GM12878 (cell line): Measurements from ENCODE around the gene GINS1. TPM values are rescaled to one million over a fixed set of nuclear protein-coding genes. Genes with fewer than 3 reads are reported as not detected.

Experiments
- ATAC-seq: fragments of 200-7000 bp; cut with Tn5 transposase; 3 replicates; pipeline ENCODE4 v1.9.1; 2020; ENCODE audit warnings: mild to moderate bottlenecking, moderate library complexity
- BruUV-seq: library from RNA; stranded (reverse); fragments of 400-500 nt; replicated peaks from 2 replicates; lab custom pipeline; 2021; lab: Mats Ljungman, UMichigan
- CTCF ChIA-PET: fragments of 300-600 bp; sonication (Branson Sonifier 250); formaldehyde crosslinking; extraction: SDS; loops from one replicate; lab custom pipeline; 2021; ENCODE audit warnings: inconsistent platforms; lab: Yijun Ruan, JAX
- POLR2A ChIA-PET: fragments of 350-600 bp; formaldehyde crosslinking; extraction: SDS; loops from one replicate; lab custom pipeline; 2021; ENCODE audit warnings: inconsistent platforms; lab: Charles Lee
- RAD21 ChIA-PET: fragments of 300-600 bp; sonication (Branson Sonifier 250); formaldehyde crosslinking; loops from one replicate; lab custom pipeline; 2023; ENCODE audit warnings: antibody characterized with exemption; ENCODE audit not compliant: unreplicated experiment; lab: Charles Lee
- SMC1A ChIA-PET: fragments of 300-600 bp; sonication (Branson Sonifier 250); formaldehyde crosslinking; loops from one replicate; lab custom pipeline; 2023; ENCODE audit not compliant: unreplicated experiment, uncharacterized antibody; lab: Charles Lee
- DNase-seq: peaks from one replicate; pipeline ENCODE4 v3.0.0-alpha.2; 2011; ENCODE audit warnings: low read depth, low spot score
- FAIRE-seq: peaks from 3 replicates; lab custom pipeline; 2011; peaks lifted over from hg19 to GRCh38; lab: Jason Lieb, UNC
- H2AFZ ChIP-seq: 2 replicates; pipeline ENCODE4 v1.6.0; 2011; ENCODE audit warnings: low read depth, low read length, control low read depth; ENCODE audit not compliant: control insufficient read depth
- H3K27ac ChIP-seq: 2 replicates; pipeline ENCODE4 v1.5.1; 2011; ENCODE audit warnings: control low read depth; ENCODE audit not compliant: control insufficient read depth, insufficient read depth
- H3K27me3 ChIP-seq, 2 experiments: replicated peaks in 1 of 2; 2 replicates each; pipeline versions ENCODE4 v1.6.0 to v1.6.1; 2011; ENCODE audit warnings: low read length in 1 of 2; ENCODE audit not compliant: control insufficient read depth in 2 of 2, insufficient read depth in 2 of 2
- H3K36me3 ChIP-seq, 2 experiments: 2 replicates each; pipeline ENCODE4 v1.5.1; 2011; ENCODE audit warnings: low read length in 1 of 2; ENCODE audit not compliant: control insufficient read depth in 2 of 2, insufficient read depth in 2 of 2
- H3K4me1 ChIP-seq: 2 replicates; pipeline ENCODE4 v1.6.1; 2011; ENCODE audit warnings: mild to moderate bottlenecking, low read length, moderate library complexity, mixed read lengths; ENCODE audit not compliant: control insufficient read depth, insufficient read depth
- H3K4me2 ChIP-seq: 2 replicates; pipeline ENCODE4 v1.6.0; 2011; ENCODE audit warnings: control low read depth; ENCODE audit not compliant: control insufficient read depth, insufficient read depth
- H3K4me3 ChIP-seq: fragments of 200-600 bp; sonication (generic); 2 replicates; pipeline ENCODE4 v1.5.1; 2016
- H3K79me2 ChIP-seq: 2 replicates; pipeline ENCODE4 v1.6.0; 2011; ENCODE audit warnings: low read length; ENCODE audit not compliant: control insufficient read depth, insufficient read depth
- H3K9ac ChIP-seq: 2 replicates; pipeline ENCODE4 v1.8.0; 2011; ENCODE audit warnings: low read length, control low read depth, mixed read lengths; ENCODE audit not compliant: control insufficient read depth, insufficient read depth
- H3K9me3 ChIP-seq: replicated peaks from 3 replicates; pipeline ENCODE4 v1.5.1; 2011; ENCODE audit warnings: mild to moderate bottlenecking, low read length; ENCODE audit not compliant: control insufficient read depth, insufficient read depth
- H4K20me1 ChIP-seq: 2 replicates; pipeline ENCODE4 v1.6.0; 2011; ENCODE audit not compliant: control insufficient read depth, insufficient read depth
- EGR1 ChIP-seq, 2 experiments: IDR thresholded peaks; 1 replicate in 1 of 2; 2 replicates in 1 of 2; pipeline ENCODE4 v1.6.1; 2011 to 2012; ENCODE audit warnings: low read depth in 2 of 2, low read length in 2 of 2, borderline replicate concordance in 1 of 2, mild to moderate bottlenecking in 1 of 2, moderate library complexity in 1 of 2
- EP300 ChIP-seq, 2 experiments: fragments of 150-350 bp in 1 of 2; IDR thresholded peaks; 2 replicates each; pipeline ENCODE4 v1.6.1; 2011 to 2012; ENCODE audit warnings: low read depth in 2 of 2, low read length in 2 of 2, borderline replicate concordance in 1 of 2, improper control_type of control experiment in 1 of 2, inconsistent platforms in 1 of 2; ENCODE audit not compliant: control insufficient read depth in 1 of 2
- FOXM1 ChIP-seq: IDR thresholded peaks from 2 replicates; pipeline ENCODE4 v1.6.1; 2012; ENCODE audit warnings: low read depth, mild to moderate bottlenecking, inconsistent platforms, low read length, moderate library complexity
- KDM1A ChIP-seq: fragments of 200-600 bp; sonication (generic); IDR thresholded peaks from 2 replicates; pipeline ENCODE4 v1.6.1; 2016; ENCODE audit warnings: borderline replicate concordance
- NFYB ChIP-seq: IDR thresholded peaks from 2 replicates; pipeline ENCODE4 v1.6.1; 2011; ENCODE audit warnings: low read depth, mild to moderate bottlenecking, low read length, improper control_type of control experiment, moderate library complexity; ENCODE audit not compliant: insufficient read depth
- SMAD5 ChIP-seq: IDR thresholded peaks from 2 replicates; pipeline ENCODE4 v1.6.1; 2016; ENCODE audit warnings: antibody characterized with exemption, low read depth
- SPI1 ChIP-seq: IDR thresholded peaks from 2 replicates; pipeline ENCODE4 v1.6.1; 2011; ENCODE audit warnings: low read depth, mild to moderate bottlenecking, low read length, moderate library complexity, borderline replicate concordance; ENCODE audit not compliant: insufficient read depth
- SRF ChIP-seq, 2 experiments: IDR thresholded peaks; 2 replicates each; pipeline ENCODE4 v1.6.1; 2011; ENCODE audit warnings: low read depth in 2 of 2, low read length in 2 of 2, mild to moderate bottlenecking in 1 of 2, moderate library complexity in 1 of 2
- TAF1 ChIP-seq: IDR thresholded peaks from 2 replicates; pipeline ENCODE4 v1.6.1; 2011; ENCODE audit warnings: mild to moderate bottlenecking, low read depth, low read length, borderline replicate concordance
- TCF3 ChIP-seq: IDR thresholded peaks from 2 replicates; pipeline ENCODE4 v1.6.1; 2012; ENCODE audit warnings: low read depth, mild to moderate bottlenecking, low read length, borderline replicate concordance; ENCODE audit not compliant: insufficient read depth
- ZNF24 ChIP-seq: fragments of 450-650 bp; IDR thresholded peaks from 2 replicates; pipeline ENCODE4 v1.6.1; 2017; ENCODE audit warnings: antibody characterized with exemption, mild to moderate bottlenecking
- WGBS: methylation state at CpG from one replicate; pipeline ENCODE4 v1.1.6; 2016; ENCODE audit warnings: low lambda C conversion rate; ENCODE audit not compliant: insufficient replicate concordance, insufficient coverage; ENCODE audit errors: missing lambda C conversion rate; 5-methylcytosine and 5-hydroxymethylcytosine counted together
- in situ Hi-C: fragments of 300-500 bp; cut with MboI; formaldehyde crosslinking; loops from 9 replicates; pipeline ENCODE4 v1.14.3; 2018; ENCODE audit warnings: mixed read lengths
- intact Hi-C: fragments of 100-400 bp; cut with micrococcal nuclease; formaldehyde crosslinking; loops from one replicate; pipeline ENCODE4 v1.14.2; 2022; ENCODE audit not compliant: unreplicated experiment
- polyA plus RNA-seq, 11 experiments: library from polyadenylated mRNA; depleted of rRNA in 4 of 11; unstranded in 6 of 11; stranded (reverse) in 5 of 11; fragments of >200 nt; fragmentation: Nextera tagmentation in 4 of 11; fragmentation: Illumina TruSeq in 1 of 11; extraction: Ambion mirVana in 4 of 11; extraction: Trizol in 1 of 11; gene quantifications; 1 replicate in 1 of 11; 2 replicates in 10 of 11; pipeline versions ENCODE4 v1.2.1 to v1.2.3, GENCODE V29; 2011 to 2016; ENCODE audit warnings: inconsistent platforms in 2 of 11, missing spikeins in 2 of 11, low read depth in 1 of 11
- total RNA-seq, 4 experiments: library from RNA; depleted of rRNA in 3 of 4; stranded (reverse); fragments of >200 nt in 3 of 4; fragmentation: Illumina TruSeq in 1 of 4; extraction: Trizol in 1 of 4; gene quantifications; 2 replicates each; pipeline versions ENCODE4 v1.2.1 to v1.2.3, GENCODE V29; 2013 to 2021
- TF ChIP-seq, protein P1 (sequence below): IDR thresholded peaks from 2 replicates; pipeline ENCODE4 v1.6.1; 2011; ENCODE audit warnings: borderline replicate concordance, low read depth, mild to moderate bottlenecking, moderate library complexity, mixed read lengths, low read length; ENCODE audit not compliant: insufficient read depth; ENCODE audit errors: extremely low read length
- TF ChIP-seq, protein P2 (sequence below): IDR thresholded peaks from 2 replicates; pipeline ENCODE4 v1.6.1; 2011; ENCODE audit warnings: borderline replicate concordance, low read depth, mild to moderate bottlenecking, moderate library complexity, low read length; ENCODE audit not compliant: insufficient read depth, poor library complexity, severe bottlenecking

The GINS1 gene
- total and polyA plus RNA-seq, 10 of the 15 experiments (the other 5 are each of a cell fraction or from before 2014, with no cell fraction given), result 13.0 to 44.6 (median 30.3) TPM

- H3K27me3 ChIP-seq, result no peaks in the 10 kb centered on the region; a peak in 1 of 4 replicates
- TF ChIP-seq FOXM1 (no peak), SRF (IDR thresholded peaks at IDR 0.05; ENCODE audit: low read depth in 2 of 2, low read length in 2 of 2) (no peak), TCF3 (no peak), KDM1A (no peak), SPI1 (no peak), EP300 (IDR thresholded peaks at IDR 0.05; ENCODE audit: borderline replicate concordance in 1 of 2, control insufficient read depth in 1 of 2, low read depth in 2 of 2, low read length in 2 of 2) (no peak), ZNF24 (no peak), TAF1 (no peak), EGR1 (IDR thresholded peaks at IDR 0.05; ENCODE audit: borderline replicate concordance in 1 of 2, low read depth in 2 of 2, low read length in 2 of 2) (no peak), NFYB (no peak), SMAD5 (no peak)
- TF ChIP-seq, protein P1, sequence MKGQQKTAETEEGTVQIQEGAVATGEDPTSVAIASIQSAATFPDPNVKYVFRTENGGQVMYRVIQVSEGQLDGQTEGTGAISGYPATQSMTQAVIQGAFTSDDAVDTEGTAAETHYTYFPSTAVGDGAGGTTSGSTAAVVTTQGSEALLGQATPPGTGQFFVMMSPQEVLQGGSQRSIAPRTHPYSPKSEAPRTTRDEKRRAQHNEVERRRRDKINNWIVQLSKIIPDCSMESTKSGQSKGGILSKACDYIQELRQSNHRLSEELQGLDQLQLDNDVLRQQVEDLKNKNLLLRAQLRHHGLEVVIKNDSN, result no peak
- TF ChIP-seq, protein P2, sequence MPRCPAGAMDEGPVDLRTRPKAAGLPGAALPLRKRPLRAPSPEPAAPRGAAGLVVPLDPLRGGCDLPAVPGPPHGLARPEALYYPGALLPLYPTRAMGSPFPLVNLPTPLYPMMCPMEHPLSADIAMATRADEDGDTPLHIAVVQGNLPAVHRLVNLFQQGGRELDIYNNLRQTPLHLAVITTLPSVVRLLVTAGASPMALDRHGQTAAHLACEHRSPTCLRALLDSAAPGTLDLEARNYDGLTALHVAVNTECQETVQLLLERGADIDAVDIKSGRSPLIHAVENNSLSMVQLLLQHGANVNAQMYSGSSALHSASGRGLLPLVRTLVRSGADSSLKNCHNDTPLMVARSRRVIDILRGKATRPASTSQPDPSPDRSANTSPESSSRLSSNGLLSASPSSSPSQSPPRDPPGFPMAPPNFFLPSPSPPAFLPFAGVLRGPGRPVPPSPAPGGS, result no peak
- FAIRE-seq (no peak), DNase-seq (no peak), ATAC-seq (no peak)
- H3K9ac ChIP-seq, result no peak overlapping the region
- ChIA-PET POLR2A (no interaction called here), RAD21 (no interaction called here), SMC1A (no interaction called here), CTCF (no interaction called here)
- no peak overlapping the region for H3K27ac ChIP-seq
- no peak overlapping the region for H3K4me3 ChIP-seq
- H3K4me1 ChIP-seq, result no peaks in the 10 kb centered on the region
- in situ Hi-C loops (no loop called here), intact Hi-C loops (no loop called here)
- no peak overlapping the region for H3K4me2 ChIP-seq
- H4K20me1 ChIP-seq, result no peaks in the 10 kb centered on the region
- no peaks in the 10 kb centered on the region for H3K36me3 ChIP-seq
- H3K79me2 ChIP-seq, result no peaks in the 10 kb centered on the region
- no peaks in the 10 kb centered on the region for H3K9me3 ChIP-seq
- WGBS, result 37% methylated on average over 11 of the region's 11 CpGs
- BruUV-seq, result no TSS peak
- H2AFZ ChIP-seq, result no peak overlapping the region
Observed at GRCh38 chr20:25481235-25481917, 73.9 kb downstream of the GINS1 start.
